HUES64 (cell line): ENCODE data around the gene UNC5C.

Source experiments
- H3K27ac ChIP-seq: 2 replicates; pipeline ENCODE4 v1.7.0; 2013; ENCODE audit warnings: low read depth, low read length, inconsistent platforms
- H3K27me3 ChIP-seq: 2 replicates; pipeline ENCODE4 v1.6.1; 2013; ENCODE audit warnings: mild to moderate bottlenecking, low read length; ENCODE audit not compliant: insufficient read depth
- H3K36me3 ChIP-seq: 2 replicates; pipeline ENCODE4 v1.6.1; 2013; ENCODE audit warnings: mild to moderate bottlenecking, low read length; ENCODE audit not compliant: insufficient read depth
- H3K4me1 ChIP-seq: 2 replicates; pipeline ENCODE4 v1.6.1; 2013; ENCODE audit warnings: mild to moderate bottlenecking, low read length, moderate library complexity; ENCODE audit not compliant: insufficient read depth
- H3K4me3 ChIP-seq: 2 replicates; pipeline ENCODE4 v1.5.1; 2013; ENCODE audit warnings: mild to moderate bottlenecking, low read length, moderate library complexity
- H3K9ac ChIP-seq: 2 replicates; pipeline ENCODE4 v1.6.1; 2013; ENCODE audit warnings: mild to moderate bottlenecking, low read depth, low read length
- H3K9me3 ChIP-seq: 2 replicates; pipeline ENCODE4 v1.6.1; 2013; ENCODE audit warnings: low read depth, low read length; ENCODE audit not compliant: insufficient read depth
- WGBS: fragments of 150-250, 120-280 bp; methylation state at CpG from one replicate; pipeline ENCODE4 v1.1.7; 2013; ENCODE audit warnings: missing lambda C conversion rate; 5-methylcytosine and 5-hydroxymethylcytosine counted together

Gene UNC5C

DNA sequence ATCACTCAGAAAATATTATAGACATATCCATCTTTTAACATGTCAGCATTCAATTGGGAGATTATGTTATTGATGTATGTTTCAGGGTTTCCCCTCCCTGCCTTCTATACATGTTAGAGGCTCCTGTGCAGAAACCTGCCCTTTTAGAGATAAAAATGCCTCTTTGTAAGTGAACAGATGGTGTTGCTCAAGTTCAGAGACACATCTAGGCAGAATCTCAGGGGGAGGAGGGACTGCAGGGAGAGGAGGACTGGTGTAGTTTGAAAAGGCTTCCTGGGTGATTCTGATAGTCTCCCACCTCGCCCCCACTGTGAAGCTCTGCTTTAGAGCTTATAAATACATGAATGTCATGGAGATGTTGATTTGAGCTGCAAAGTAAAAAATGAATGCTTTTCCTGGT lies 12.0 kb upstream of the UNC5C start:
- no peak overlapping the region for H3K9ac ChIP-seq
- WGBS: 100% methylated on average over 1 of the region's 1 CpG
- H3K27me3 ChIP-seq: no peaks in the 10 kb centered on the region
- H3K36me3 ChIP-seq: no peaks in the 10 kb centered on the region
- H3K27ac ChIP-seq: no peak overlapping the region
- no peaks in the 10 kb centered on the region for H3K9me3 ChIP-seq
- peaks cover 5% of the 10 kb centered on the region for H3K4me1 ChIP-seq
- H3K4me3 ChIP-seq: no peak overlapping the region

DNA sequence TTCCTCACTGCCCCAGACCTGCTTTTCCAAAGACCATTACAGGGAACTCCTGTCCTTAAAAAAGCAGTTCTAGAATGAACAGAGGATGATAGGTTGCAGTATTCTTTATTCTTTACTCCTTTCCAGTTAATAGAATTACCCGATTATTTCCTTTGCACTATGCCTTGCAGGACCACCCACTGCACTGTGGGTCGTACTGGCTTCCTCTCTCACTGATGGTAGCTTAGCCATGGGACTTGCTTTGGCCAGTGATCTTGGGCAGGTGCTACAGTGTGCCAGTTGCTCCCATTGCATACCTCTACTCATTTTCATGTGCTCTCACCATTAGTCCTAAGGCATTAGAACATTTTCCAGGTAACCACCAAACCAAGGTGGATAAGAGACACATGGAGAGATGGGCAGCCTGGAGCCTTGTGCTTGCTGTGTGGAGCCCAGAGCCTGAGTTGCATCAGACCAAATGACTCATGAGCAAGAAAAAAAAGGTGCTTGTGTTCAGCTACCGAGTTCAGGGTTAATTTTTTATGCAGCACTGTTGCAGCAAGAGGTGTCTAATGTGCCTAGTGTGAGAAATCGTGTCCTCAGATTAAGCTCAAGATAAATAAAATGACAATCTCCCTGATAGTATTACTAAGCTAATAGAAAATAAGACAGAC lies 7.6 kb upstream of the UNC5C start:
- no peaks in the 10 kb centered on the region for H3K9me3 ChIP-seq
- 91% methylated on average over 4 of the region's 4 CpGs for WGBS
- H3K27ac ChIP-seq: no peak overlapping the region
- no peak overlapping the region for H3K4me3 ChIP-seq
- no peaks in the 10 kb centered on the region for H3K36me3 ChIP-seq
- no peak overlapping the region for H3K9ac ChIP-seq
- peaks cover 5% of the 10 kb centered on the region for H3K27me3 ChIP-seq
- H3K4me1 ChIP-seq: peaks cover 12% of the 10 kb centered on the region; the same call in 1 of the 2 replicates

DNA sequence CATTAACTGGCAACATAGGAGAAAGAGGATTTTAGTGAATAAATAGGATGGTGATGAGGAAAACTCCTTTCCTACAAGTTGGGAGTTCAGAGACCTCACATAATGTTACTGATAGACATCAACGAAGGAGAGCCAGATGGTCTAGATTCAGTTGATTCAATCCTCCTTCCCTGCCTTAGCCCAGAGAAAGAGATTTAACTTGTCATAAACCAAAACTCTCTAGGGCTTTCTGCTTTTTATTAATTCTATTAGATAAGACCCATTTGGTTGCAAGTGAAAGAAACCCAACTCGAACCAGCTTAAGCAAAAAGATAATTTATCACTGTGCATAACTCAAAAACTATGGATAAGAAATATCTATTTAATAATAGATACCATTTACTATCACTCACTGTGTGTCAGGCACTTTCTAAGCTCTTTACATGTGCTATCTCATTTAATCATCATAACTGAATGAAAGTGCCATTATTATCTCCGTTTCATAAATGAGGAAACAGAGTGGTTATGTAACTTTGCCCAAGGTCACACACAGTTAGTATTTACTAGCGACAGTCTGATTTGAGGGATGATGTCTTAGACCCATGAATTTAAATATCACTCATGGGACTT lies 4.3 kb upstream of the UNC5C start:
- H3K9me3 ChIP-seq: no peaks in the 10 kb centered on the region

DNA sequence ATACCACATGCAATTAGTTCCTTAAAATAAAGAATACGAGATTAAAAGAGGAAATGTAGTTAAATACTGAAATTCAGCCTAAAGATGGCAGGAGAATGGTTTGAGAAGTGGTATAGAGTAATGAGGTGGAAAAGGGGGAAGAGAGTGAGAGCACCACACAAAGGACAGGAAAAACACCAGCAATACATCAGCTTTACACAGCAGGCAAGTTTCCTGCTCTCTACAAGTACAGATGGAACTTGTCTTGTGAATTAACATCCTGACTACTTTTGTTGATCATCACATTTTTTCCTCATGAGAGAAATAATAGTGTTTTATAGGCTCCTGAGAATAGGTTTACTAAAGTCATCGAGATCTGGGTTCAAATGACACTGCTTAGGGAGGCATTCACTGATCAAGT lies 2.9 kb upstream of the UNC5C start:
- H3K36me3 ChIP-seq: no peaks in the 10 kb centered on the region
- H3K9me3 ChIP-seq: no peaks in the 10 kb centered on the region
- 92% methylated on average over 2 of the region's 2 CpGs for WGBS
- no peak overlapping the region for H3K27ac ChIP-seq
- peaks cover 50% of the 10 kb centered on the region for H3K27me3 ChIP-seq
- no peak overlapping the region for H3K4me3 ChIP-seq
- H3K9ac ChIP-seq: no peak overlapping the region
- peaks cover 19% of the 10 kb centered on the region for H3K4me1 ChIP-seq

More for the DNA sequence above, 4.3 kb upstream of the UNC5C start:
- Histone ChIP-seq H3K36me3 (no peaks in the 10 kb centered on the region), H3K27ac (no peak overlapping the region), H3K4me3 (no peak overlapping the region), H3K4me1 (peaks cover 19% of the 10 kb centered on the region), H3K9ac (no peak overlapping the region), H3K27me3 (peaks cover 36% of the 10 kb centered on the region)
- 81% methylated on average over 3 of the region's 4 CpGs for WGBS

DNA sequence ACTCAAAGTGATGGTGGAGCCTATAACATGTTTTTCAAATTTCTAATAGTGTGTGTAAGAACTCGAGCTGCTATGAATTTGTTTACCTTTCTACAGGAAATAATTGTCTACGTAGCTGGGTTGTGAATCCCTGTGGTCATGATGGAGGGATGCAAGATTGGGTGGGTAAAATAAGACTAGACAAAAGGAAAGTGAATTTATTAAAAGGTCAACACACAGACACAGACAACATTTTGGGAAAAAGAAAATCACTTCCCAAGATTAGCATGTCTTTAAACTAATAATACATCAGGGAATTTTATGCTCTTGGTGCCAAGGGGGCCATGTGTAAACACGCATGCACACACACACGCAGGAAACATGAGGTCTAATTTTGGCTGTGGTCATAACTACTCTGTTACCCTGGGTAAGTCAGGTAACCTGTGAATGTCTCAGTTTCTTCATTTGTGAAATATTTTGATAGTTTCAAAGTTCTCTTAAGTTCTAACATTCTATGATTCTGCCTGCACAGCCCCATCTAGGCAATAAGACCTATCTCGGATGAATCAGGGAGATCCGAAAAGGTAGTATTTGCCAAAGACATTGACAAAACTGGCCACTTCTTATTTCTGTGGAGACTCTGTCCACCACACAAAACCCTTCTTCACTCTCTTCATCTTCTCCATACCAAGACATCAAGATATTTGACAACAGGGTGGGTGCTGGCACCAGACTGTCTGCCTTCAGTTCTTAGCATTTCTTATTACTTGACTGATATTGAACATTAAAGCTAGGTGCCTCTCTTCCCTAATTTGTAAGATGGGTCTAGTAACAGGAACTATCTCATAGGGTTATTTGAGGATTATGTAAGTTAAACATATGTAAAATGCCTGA lies 1.6 kb upstream of the UNC5C start:
- Histone ChIP-seq H3K4me1 (peaks cover 28% of the 10 kb centered on the region), H3K9me3 (no peaks in the 10 kb centered on the region), H3K27me3 (peaks cover 63% of the 10 kb centered on the region), H3K9ac (no peak overlapping the region), H3K27ac (no peak overlapping the region), H3K4me3 (peak overlapping the region; percentile 74), H3K36me3 (no peaks in the 10 kb centered on the region)
- 55% methylated on average over 6 of the region's 6 CpGs for WGBS

DNA sequence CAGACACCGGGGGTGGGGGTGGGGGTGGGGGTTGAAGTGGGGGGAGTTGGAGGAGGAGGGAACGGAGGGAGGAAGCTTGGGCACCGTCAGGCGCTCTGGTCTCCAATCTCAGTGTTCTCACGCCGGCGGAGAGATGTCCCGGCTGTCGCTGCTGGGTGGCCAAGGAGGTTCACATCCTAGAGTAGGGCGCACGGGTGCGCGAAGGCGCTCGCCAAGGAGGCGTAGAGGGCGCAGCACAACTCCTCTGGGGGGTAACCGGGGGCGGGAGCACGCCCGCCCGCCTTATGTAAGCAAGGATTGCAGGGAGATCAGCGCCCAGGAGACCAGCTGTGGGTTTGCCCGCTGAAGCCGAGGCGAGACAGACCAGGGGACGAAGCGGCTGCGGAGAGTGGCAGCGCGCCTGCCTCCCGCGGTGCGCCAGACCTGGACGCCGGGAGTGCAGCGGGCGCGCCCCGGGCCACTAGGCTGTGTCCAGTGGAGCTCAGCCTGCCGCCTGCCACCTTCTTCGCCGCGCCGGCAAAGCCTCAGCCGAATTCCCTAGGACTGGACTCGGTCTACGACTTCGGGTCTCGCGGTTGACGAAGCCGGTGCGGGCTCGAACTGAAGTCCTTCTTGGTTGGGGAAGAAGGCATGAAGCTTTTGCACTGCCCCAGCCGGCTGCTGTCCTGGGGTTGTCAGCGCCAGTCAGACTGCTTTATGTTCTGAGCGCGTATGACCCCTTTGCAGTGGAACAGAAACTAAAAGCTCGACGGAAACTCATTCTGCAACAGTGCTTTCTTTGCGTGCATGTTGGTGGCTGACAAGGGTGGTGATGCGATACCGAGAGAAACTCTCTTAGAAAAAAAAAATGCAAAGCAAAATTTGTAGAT lies 707 bp upstream of the UNC5C start:
- H3K27ac ChIP-seq: no peak overlapping the region
- WGBS: 2% methylated on average over 64 of the region's 64 CpGs
- H3K36me3 ChIP-seq: no peaks in the 10 kb centered on the region
- no peaks in the 10 kb centered on the region for H3K9me3 ChIP-seq
- H3K9ac ChIP-seq: peak overlapping the region; percentile 48
- H3K4me3 ChIP-seq: peak overlapping the region; percentile 74
- peaks cover 66% of the 10 kb centered on the region for H3K27me3 ChIP-seq
- H3K4me1 ChIP-seq: peaks cover 33% of the 10 kb centered on the region

DNA sequence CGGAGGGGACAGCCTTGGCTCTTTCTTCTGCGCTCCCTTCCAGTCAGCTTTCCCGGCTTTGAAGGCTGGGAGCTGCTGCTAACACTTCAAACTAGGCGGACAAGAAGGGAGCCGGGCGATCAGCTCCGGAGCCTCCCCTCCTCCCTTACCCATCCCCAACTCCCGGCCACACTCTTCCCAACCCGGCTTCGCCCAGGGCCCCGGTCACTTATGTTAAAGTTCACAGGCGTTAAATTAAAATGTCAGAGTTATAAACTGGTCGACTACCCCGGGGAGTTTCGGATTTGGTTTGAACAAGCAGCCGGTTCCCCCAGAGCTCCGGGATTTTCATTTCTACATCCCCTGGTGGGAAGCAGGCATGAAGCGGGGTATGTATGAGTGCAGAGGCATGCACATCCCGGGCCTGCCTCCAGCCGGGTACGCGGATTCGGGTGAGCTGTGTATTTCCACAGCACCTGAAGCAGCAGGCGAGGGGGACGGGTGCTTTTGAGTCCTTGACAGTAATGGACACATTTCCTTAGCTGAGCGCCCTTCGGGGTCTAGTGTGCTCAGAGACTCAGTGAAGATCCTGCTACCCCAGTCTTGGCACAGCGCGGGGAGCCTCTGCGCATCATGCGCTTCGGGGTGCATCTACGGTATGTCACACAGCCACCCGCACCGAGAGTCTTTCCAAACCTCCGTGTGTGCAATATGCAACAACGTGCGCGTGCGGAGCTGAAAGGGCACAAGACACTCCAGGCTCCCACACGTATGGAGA lies 880 bp downstream of the UNC5C start:
- Histone ChIP-seq H3K27me3 (peaks cover 68% of the 10 kb centered on the region), H3K9ac (peak overlapping the region; percentile 36; the same call in 1 of the 2 replicates), H3K36me3 (no peaks in the 10 kb centered on the region), H3K4me3 (peak overlapping the region; percentile 74), H3K27ac (no peak overlapping the region), H3K4me1 (peaks cover 30% of the 10 kb centered on the region), H3K9me3 (no peaks in the 10 kb centered on the region)
- 1% methylated on average over 41 of the region's 41 CpGs for WGBS

DNA sequence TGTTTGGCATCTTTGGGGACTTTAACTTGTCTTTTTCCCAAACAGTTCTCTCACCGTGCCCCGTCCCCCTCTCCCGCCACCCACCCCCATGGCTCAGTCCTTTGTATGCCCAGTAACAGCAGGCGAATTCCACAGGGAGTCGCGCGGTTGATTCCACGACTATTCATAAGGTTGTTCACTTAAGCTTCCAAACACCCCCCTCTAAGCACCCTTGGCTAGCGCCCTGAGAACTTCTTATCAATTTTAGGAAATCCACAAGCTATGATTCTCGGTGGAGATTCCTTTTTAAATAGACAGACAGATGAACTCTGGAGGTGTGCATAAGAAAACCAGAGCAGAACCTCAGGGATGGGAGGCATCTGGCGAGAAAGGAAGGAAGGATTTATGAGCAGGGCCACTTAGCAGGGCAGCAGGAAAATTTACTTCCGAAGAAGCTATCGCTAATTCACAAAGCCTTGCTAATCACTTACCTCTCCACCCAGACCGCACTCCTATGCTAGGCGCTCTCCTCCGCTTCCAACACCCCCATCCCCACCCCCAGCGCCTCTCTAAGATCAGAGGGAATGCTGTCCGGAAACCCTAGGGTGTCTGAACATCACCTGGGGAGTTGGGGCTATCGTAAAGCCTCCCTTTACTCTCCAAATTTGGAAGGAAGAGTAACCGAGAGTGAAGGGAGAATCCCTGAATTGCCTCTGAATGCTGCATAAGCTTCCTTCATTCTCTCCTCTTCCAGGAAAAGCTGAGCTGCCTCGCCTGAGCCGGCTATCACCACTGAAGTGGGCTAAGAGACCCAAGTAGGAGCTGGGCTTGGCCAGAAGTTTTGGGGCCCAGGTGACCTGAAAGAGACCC lies 1.7 kb downstream of the UNC5C start:
- no peak overlapping the region for H3K27ac ChIP-seq

DNA sequence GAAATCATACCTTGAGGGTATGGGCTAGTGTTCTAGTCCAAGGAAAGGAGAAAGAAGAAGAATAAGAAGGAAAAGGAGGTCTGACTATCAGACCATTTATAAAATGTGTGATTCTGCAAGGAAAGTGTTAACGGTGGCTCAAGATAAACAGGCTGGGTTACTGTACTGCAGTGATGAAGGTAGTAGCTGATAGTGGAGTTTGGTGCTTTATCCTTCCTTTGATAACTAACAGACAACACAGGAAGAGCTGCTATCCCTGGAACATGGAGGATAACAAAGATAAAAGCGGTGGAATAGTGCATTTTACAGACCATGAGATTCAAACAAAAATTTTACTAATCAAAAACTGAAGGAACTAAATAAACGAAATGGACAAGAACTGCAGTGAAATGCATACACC lies 2.6 kb downstream of the UNC5C start:
- Histone ChIP-seq H3K4me3 (peak overlapping the region; percentile 74), H3K27me3 (peaks cover 63% of the 10 kb centered on the region), H3K9ac (no peak overlapping the region)

More for the DNA sequence above, 1.7 kb downstream of the UNC5C start:
- Histone ChIP-seq H3K9ac (peak overlapping the region; percentile 36; the same call in 1 of the 2 replicates), H3K9me3 (no peaks in the 10 kb centered on the region), H3K36me3 (no peaks in the 10 kb centered on the region), H3K27me3 (peaks cover 68% of the 10 kb centered on the region), H3K4me3 (peak overlapping the region; percentile 74), H3K4me1 (peaks cover 30% of the 10 kb centered on the region)
- WGBS: 1% methylated on average over 22 of the region's 22 CpGs

More for the DNA sequence above, 2.6 kb downstream of the UNC5C start:
- Histone ChIP-seq H3K27ac (no peak overlapping the region), H3K36me3 (no peaks in the 10 kb centered on the region), H3K9me3 (no peaks in the 10 kb centered on the region), H3K4me1 (peaks cover 23% of the 10 kb centered on the region)
- 68% methylated on average over 3 of the region's 3 CpGs for WGBS
